HG03103 (cell line): Measurements from ENCODE around the gene CDX2.

Experiments
- ATAC-seq: cut with Tn5 transposase; IDR thresholded peaks from one replicate; pipeline ENCODE4 v1.9.1; 2021; ENCODE audit warnings: low read depth; ENCODE audit not compliant: unreplicated experiment

Gene CDX2

DNA sequence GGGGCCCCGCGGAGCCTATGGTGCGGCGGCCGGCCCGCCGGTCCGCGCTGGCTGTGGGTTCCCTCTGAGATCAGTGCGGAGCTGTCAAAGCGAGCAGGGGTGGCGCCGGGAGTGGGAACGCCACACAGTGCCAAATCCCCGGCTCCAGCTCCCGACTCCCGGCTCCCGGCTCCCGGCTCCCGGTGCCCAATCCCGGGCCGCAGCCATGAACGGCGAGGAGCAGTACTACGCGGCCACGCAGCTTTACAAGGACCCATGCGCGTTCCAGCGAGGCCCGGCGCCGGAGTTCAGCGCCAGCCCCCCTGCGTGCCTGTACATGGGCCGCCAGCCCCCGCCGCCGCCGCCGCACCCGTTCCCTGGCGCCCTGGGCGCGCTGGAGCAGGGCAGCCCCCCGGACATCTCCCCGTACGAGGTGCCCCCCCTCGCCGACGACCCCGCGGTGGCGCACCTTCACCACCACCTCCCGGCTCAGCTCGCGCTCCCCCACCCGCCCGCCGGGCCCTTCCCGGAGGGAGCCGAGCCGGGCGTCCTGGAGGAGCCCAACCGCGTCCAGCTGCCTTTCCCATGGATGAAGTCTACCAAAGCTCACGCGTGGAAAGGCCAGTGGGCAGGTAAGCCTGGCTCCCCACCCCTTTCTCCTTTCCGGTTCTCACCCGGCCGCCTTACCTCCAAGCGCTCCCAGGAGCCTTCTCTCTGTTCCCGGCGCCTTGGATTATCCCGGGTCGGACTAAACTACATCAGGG, 49.0 kb downstream of the CDX2 start, which contains the start of gene PDX1:
PDX1 (plus strand) TSS at position 67 of the 743 bp plus-strand sequence; CDS start at position 206, 139 bp downstream.
- ATAC-seq, result no peak

DNA sequence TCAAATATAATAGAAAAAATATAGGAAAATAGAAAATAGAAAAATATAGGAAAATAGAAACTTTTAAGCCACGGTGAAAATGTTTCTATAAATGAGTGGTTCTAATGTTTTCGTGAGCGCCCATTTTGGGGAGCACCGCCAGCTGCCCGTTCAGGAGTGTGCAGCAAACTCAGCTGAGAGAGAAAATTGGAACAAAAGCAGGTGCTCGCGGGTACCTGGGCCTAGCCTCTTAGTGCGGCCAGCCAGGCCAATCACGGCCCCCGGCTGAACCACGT, 49.5 kb downstream of the CDX2 start:
- no peak for ATAC-seq

DNA sequence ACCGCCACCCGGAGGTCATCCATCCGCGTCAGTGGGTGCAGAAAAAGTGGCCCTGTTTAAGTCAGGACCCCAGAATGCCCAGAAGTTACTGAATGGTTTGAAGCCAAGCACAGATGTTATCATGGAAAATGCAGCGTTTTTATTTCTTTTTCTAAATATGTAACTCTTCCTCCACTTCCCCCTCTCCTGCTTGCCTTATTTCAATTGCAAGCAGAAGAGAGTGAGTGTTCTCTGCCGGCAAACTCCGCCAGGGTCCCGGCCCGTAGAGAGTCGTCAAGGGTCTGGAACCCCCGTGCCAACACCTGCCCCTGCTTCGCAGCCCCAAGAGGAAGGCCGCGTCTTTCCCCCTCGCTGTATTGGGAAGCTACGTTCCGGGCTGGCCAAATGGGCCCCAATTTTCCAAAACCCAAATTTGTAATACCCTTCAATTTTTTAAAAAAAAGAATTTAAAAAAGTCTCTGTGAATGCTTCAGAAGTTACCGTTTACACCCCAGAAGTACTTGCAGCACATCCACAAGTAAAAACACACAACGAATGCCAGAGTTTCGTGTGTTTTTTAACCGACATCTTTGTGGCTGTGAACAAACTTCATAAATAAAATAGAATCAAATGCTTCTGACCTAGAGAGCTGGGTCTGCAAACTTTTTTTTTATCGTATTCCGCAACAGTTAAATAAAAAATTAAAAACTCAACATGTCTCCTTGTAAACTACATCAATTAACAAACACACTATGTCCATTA, 50.0 kb downstream of the CDX2 start:
- no peak for ATAC-seq

DNA sequence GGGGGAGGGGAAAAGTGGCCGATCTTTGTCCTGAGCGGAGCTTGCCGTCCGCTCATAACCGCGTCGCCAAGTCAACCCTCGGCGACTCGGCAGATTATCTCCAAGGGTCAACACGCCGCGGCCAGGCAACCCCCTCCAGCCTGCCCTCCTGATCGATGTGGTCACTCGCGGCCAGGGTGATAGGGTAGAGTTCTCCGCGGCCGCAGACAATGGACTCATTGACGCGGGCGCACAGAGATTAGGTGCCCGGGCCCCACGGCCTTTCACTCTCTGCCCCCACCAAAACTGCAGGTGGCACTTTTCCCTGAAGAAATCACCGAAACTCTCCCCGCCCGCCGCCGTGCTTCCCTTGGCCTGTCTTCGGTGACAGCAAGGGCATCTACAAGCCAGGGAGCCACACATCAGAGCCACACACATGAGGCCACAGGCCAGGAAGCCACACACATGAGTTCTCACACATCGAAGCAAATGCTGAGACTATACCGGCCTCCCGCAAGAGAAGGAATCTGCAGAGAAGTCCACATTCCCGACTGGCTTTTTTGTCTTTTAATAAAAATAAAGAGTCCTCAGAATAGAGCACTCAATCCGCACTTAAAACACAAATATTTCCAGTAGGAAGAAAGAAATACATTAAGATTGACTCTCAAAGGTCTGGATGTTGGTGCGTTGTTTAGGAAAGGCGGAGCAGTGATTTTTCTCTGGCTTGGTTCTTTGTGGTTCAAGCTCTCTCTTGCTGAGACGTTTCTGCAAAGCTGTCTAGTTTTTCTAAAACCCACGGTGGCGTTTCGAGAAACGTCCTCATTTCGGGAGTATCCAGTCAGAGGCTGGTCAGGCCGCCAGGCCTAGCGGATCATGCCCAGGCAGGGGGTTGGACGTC, 50.8 kb downstream of the CDX2 start:
- no peak for ATAC-seq

DNA sequence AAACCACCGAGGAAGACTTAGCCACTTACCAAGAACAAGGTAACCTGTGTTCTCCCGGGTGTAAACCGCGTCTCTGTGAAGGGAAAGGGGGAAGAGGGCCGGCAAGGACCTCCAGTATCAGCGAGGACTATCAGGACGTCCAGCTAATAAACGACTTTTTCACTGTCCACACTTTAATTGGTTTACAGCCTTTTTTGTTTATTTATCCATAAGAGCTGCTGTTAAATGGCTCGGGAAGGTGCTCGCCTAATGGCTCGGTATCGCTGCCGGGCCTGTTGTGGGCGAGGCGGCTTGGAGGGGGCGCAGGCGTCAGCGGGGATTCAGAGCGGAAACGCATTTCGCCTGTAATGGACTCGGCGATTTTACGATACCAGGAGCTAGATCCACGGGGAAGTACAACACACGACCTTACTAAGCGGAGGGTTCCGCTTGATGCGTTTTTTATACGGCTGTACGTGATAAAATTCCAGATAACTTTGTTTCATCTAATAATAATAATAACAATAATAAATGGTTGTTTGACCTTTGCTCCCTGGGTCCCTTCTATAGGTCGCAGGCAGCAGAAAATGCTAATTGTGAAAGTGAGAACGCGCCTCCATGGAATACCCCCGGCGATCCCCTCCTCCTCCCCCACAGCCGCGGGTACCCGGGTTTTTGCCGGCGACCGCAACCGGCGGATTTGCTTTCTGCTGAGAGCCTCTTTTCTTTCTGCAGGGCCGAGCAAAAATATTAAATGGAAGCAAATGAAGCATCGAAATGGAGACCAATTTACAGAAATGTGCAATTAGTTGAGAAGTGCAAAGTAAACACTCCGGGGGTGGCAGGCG, 51.8 kb downstream of the CDX2 start:
- no peak for ATAC-seq

DNA sequence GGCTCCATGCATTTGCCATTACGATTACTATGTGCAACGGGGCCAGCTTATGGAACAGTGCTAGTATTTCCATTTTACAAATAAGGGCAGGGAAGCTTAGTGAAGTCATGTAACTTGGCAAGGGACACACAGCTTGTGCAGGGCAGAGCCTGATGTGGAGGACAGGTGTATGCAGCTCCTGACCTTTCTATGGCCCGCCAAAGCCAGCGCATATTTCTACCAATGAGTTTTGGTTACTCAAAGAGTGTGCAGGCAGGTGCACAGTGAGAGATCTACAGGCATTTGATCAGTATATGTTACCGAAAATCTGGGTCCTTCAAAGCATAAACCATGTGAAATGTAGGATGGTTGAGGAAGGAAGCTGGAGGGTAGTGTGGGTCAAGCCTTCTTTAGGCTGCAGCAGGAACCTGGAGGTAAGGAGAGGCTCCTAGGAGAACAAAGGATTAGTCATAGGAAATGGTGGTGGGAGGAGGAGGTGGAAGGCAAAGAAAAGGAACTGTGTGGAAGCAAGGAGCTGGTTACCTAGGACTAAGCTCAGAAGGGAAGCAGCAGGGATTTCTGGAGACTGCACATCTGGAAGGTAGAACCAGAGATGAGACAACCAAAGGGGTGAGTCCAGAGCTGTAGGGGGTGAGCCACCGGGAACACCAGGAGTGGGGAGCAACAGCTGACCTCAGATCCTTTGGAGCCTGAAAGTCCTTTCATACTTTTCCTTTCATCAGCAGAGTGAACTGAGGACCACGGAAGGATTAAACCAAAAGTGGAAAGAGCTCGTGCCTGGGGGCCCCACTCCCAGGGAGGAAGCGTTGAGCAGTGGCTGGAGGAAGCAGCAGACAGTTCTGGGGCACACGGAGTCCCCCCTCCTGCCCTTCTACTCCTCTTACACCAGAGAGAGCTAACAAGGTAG, 53.6 kb downstream of the CDX2 start:
- no peak for ATAC-seq

DNA sequence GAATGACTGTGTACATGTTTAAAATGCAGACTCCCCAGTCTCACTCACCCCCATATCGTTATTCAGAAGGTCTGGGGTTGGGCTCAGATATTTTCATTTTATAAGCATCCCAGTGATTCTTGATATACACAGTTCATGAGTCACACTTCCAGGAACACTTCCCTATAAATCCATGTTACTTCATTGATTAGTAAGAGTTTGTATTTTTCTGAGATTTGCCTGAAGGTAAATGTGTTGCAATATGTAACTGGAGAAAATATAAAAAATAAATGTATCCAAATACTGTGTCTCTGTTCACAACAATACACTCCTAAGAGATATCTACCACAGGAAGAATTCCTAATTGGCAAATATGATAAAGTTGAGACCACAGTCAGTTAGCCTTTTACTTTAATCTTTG, 56.0 kb downstream of the CDX2 start:
- ATAC-seq, result no peak

DNA sequence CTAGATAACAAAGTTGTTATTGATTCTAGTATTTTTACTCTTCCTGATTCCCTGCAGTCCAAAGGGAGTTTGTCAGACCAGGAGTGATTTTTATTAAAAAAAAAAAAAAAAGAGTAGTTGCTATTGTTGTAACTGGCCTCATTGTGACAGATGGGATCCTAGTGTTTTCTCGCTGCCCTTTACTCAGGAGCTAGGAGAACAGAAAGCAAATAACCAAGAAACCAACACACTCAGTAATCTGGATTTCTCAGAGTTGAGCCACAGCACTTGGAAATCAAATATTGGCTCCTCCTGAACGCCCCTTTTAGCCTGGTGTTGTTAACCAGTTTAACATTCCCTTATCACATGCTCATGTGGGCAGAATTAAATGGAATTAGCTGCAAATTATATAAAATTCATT, 57.6 kb downstream of the CDX2 start:
- ATAC-seq, result no peak
